UCSD-AML1 (cell line): ENCODE data around the gene MAN1B1.

Source experiments
- DNase-seq: peaks from one replicate; lab custom pipeline; 2025; ENCODE audit not compliant: unreplicated experiment; lab: John Stamatoyannopoulos, UW

The MAN1B1 gene

DNA sequence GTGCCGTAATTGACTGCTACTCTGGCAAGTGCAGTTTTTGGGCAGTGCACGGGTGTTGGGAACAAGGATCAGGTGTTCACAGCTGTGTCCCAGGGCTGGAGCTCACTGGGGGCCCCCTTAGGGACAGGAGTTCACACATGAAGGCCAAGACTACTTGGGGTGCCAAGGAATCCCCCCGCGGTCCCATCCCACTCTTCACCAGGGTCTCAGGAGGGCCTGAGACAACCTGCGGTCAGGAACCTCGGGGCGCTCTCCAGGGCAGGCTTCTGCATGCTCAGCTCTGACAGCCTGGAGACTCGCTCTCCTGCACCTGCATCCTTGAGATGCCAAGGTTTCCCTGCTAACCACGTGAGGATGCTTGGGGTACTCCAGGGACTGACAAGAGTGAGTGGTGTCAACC lies 2.3 kb upstream of the MAN1B1 start:
- no peak for DNase-seq

DNA sequence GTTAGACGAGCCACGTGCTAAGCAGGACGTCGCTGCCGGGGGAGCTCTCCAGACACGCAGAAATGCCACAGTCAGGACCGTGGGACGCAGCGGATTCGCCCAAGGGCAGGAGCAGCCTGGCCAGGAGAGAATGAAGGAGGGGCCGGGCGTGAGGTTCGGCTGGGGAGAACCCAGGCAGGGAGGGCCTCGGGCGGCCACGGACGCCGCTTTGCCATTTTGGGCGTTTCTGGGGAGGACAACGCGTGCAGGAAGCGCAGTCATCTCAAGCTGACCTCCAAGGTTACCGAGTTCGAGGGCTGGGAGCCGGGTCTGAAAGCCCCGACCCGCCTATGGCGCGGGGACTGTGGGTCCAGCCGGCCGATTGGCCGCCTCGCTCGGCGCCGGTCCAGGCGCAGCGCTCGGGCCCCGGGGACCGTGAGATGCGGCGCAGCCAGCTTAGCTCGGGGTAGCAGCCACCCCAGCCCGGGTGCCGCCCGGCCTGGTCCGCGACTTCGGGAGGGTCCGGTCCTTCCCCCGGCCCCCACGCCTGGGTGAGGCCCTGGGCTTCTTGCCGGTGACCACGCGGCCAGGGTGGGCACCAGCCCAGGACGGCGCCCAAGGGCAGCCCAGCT lies 760 bp upstream of the MAN1B1 start:
- DNase-seq = peak; percentile 54

DNA sequence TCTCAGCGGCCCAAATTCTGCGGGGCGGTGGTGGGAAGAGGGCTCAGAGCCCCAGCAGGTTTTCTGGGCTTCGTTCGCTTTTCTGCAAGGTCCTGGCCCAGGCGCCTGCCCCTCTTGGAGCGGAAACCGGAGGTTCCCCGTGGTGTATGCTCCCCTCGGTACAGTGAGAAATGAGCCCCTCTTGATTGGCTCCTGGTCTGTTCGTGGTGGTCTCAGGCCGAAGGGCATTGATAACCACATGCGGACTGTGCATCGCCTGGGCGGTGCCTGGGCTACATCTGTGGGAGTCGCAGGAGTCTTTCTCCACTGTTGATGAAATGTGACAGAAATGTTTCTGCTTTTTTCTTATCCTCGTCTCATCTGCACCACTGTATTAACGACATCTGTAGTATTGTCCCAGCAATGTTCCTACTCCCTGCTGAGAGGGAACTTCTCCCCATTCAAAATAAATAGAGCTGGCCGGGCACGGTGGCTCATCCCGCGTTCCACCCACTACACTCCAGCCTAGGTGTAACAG lies 682 bp downstream of the MAN1B1 start:
- peak; percentile 44 for DNase-seq

DNA sequence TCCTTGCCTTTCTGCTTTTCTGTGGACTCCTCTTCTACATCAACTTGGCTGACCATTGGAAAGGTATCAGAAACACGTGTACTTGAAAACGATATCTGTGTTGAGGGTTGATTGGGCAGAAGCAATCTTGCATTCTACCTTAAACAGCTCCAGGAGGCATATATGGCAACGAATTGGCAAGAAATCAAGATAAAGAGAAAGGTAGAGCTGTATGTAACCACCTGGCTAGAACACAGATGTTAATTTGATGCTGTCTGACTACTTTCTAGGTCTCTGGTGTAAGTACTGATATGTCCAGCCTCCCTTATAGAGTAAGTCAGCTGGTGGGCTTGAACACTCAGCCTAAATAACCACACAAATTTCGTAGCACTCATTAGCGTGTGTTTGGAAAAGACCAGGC lies 1.3 kb downstream of the MAN1B1 start:
- DNase-seq = no peak

DNA sequence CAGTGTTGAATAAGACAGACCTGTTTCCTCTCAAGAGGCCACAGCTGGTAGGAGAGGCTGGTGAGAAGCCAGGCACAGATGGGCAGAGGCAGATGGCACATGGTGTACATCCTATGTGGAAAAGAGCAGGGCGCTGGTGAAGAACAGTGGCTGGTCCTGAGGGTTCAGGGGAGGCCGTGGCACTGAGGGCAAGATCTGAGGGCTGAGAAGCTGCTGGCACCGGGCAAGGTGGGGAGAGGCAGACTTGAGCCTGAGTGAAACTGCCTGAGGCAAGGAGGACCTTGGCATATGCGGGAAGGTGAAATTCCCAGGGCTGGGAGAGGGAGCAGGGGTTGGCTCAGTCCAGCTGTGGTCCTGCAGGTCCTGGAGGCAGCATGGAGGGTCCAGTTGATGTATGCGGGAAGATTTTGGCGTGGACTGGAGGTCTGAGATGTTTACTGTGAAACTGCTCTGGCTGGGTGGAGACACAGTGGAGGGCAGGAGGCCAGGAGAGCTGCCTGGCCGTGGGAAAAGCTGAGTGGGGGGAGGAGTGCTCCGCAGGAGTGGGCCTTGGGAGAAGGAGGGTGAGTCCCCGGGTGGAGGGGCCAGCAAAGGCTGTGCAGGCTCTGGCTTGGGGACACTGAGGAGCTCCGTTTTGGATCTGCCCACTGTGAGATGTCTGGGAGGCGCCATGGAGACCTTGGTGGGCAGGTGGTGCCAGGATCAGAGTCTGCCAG lies 2.6 kb downstream of the MAN1B1 start:
- no peak for DNase-seq

DNA sequence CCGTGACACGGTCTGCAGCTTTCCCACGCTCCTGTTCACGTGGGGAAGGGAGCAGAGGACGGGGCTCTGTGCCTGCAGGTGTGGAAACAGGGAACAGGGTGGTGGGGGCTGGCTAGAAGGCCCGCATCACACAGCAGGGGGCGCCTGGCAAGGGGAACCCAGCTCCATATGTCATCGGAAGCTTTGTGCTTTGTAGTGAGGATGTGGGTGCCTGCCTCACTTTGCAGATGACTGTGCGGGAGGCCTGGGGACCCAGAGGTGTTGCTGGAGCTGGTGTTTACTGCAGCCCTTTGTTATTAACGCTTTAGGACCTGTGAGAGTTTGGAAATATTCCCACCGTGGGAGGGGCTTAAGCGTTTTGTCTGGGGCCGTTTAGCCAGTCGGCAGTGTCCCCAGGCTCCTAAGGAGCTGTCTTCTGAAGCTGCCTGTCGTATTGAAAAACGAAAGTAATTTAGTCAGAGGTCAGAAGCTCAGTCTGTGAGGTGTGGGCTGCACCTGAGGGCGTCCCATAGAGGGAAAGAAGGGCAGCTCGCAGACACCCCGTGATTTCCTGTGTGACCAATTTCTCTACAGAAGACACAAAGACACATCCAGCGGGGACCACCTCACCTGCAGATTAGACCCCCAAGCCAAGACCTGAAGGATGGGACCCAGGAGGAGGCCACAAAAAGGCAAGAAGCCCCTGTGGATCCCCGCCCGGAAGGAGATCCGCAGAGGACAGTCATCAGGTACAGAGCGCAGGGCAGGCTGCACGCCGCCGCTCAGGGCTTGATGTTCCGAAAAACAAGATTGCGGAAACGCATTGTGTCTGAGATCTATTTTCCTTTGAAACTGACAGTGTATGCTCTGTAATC lies 9.1 kb downstream of the MAN1B1 start:
- no peak for DNase-seq

DNA sequence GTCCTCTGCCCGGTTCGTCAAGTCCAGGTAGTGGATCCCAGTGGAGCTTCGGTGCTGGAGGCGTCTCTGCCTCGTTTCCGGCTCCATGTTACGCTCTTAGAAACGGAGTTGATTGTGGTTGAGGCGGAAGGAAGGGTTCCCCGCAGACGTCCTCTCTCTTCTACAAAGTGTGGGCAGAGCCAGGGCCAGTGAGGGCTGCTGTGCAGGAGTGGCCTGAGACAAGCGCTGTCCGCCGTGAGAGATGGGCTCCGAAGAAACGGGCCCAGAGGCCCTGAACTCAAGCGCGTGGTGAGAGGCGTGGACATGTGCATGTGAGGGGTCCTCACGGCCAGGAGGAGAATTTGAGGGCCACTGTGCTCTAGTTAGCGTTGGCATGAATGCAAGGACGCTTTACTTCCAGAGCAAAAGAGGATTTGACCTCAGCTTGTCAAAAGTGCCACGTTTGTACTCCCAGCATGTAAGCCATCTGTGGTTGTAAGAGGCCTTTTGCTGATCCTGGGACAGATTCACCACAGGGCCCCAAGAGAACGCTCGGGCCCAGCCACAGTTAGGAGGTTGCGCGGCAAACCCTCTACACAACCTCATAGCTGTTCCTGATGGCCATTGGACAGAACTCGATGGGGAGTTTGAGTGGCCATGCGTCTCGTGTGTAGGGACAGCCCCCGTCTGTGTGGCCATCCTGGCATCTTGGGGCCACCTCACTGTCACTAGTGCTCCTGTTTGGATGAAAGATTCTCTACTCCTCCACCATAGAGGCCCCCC lies 10.2 kb downstream of the MAN1B1 start:
- no peak for DNase-seq

DNA sequence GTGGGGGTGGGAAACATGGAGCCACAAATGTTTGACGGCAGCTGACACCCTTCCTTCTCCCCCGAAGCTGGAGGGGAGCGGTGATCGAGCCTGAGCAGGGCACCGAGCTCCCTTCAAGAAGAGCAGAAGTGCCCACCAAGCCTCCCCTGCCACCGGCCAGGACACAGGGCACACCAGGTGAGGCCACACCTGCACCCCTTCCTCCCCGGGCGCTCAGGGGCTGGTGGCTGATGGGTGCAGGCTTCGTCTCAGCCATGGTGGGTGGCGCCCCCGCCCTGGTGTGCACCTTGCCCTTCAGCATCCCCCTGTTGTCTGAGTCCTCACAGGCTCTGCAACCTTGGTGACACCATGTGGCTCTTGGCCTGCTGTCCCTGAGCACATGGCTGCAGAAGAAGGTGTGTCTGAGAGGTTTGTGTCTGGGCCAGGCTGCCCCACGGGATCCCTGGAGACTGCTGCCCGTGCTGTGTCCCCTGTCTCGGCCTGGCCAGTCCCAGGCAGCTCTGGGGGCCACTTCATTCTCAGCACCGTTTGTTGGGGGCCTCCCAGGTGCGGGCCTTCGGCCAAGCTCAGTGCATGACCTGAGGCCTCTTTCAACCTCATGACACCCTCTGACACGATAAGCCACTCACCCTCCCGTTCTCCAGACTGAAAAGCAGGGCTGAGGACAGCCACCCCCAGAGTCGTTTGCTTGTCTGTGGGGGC lies 11.1 kb downstream of the MAN1B1 start:
- DNase-seq = no peak

DNA sequence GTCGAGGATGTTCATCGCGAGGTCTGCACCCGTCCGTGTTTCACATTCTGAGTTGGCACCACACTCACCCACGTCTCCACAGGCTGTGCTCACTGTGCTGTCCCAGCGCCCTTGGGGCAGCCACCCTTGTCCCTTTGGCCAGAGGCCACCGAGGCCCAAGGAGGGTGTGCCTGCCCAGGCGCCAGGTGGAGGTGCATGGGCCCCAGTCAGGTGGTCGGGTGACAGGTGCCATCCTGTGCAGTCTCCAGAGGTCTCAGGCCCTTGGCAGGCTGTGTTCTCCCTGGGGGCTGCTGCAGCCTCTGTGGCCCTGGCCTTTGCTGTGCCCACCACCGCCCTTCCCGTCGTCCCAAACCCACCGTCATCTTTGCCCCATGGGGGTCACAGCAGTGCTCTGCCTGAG lies 12.4 kb downstream of the MAN1B1 start:
- DNase-seq = no peak

DNA sequence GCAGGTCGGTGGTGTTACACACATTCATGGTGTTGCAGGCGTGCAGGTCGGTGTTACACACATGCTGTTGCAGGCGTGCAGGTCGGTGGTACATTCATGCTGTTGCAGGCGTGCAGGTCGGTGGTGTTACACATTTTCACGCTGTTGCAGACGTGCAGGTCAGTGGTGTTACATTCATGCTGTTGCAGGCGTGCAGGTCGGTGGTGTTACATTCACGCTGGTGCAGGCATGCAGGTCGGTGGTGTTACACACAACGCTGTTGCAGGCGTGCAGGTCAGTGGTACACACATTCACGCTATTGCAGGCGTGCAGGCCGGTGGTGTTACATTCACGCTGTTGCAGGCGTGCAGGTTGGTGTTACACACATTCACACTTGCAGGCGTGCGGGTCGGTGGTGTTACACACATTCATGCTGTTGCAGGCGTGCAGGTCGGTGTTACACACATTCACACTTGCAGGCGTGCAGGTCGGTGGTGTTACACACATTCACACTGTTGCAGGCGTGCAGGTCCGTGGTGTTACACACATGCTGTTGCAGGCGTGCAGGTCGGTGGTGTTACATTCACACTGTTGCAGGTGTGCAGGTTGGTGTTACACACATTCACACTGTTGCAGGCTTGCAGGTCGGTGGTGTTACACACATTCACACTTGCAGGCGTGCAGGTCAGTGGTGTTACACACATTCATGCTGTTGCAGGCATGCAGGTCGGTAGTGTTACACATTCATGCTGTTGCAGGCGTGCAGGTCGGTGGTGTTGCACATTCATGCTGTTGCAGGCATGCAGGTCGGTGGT lies 16.6 kb downstream of the MAN1B1 start:
- no peak for DNase-seq

DNA sequence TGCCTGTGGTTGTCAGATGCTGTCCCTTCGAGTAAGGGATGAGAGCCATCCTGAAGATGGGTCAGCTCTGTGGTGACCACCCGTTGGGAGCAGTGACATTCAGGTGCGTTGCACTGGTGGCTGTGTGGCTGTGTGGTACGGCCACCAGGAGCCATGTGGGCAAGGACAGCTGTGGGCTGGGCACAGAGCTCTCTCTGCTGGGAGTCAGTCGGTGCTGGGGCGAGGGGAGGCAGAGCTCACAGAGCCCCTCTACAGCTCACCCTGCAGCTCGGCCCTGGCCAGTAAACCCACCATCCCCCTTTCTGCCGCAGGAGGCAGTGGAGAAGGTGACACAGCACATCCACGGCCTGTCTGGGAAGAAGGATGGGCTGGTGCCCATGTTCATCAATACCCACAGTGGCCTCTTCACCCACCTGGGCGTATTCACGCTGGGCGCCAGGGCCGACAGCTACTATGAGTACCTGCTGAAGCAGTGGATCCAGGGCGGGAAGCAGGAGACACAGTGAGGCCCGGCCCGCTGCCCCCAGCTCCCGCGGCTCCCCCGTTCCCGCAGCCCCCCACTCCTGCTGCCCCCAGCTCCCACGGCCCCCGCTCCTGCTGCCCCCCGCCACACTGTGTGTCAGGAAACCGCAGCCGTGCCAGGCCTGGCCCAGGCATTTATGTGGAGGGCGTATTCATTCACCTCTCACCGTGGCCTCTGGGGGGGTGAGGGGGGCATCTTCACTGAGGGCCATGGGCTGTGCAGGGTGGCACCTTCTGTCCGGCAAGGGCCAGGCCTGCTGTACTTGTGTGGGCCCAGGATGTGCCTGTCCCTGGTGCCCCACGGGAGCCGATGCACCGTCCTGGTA lies 19.3 kb downstream of the MAN1B1 start:
- DNase-seq = no peak

DNA sequence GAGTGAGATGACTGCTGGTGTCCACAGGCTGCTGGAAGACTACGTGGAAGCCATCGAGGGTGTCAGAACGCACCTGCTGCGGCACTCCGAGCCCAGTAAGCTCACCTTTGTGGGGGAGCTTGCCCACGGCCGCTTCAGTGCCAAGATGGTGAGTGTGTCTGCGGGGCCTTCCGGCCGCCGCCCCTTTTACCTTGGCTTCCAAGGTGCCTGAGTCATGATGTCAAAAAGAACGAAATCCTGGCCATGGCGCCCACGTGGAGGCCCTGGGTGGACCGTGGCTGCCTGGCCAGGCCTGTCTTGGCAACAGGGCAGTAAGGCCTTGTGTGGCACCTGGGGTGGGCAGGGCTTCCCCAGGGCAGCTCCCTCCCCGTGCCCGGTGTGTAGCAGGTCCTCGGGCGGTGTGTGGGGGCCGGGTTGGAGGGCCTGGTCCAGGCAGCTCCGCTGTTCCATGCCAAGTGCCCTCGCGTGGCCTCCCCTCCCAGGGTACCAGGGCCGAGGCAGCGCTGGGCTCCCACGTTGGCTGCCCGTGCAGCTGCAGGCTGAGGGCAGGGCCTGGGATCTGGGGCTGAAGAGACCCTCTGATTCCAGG lies 20.0 kb downstream of the MAN1B1 start:
- no peak for DNase-seq

DNA sequence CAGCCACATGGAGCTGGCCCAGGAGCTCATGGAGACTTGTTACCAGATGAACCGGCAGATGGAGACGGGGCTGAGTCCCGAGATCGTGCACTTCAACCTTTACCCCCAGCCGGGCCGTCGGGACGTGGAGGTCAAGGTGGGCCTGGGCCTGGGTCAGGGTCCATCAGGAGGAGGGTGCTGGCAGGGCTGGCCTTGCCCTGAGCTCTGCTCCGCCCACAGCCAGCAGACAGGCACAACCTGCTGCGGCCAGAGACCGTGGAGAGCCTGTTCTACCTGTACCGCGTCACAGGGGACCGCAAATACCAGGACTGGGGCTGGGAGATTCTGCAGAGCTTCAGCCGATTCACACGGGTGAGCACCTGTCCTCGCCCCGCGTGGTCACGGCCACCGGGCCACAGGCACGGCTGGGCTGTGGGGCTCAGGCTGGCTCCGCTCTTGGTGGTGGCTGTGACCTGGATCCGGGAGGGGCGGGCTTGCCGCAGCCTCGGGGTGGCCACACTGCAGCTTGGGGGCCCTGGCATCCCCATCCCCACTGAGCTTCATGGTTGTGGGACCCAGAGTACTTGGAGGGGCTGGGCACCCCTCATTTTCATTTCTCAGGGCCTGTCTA lies 20.6 kb downstream of the MAN1B1 start:
- no peak for DNase-seq

DNA sequence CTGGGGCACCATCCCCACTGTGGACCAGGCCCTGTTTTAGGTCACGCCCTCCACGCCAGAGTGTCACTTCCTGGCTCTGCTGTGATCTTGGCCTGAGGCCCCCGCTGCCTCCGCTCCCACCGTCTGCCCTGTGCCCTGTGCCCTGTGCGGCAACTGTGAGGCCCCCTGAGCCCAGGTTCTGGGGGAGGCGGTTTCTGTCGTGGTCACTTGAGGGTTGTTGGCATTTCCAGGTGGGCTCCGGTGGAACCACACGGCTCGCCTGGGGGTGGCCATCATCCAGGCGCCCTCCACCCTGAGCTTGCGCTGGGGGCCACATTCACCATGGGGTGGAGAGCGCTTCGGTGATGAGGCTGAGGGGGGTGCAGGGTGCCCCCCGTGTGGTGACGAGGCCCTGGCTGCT lies 21.2 kb downstream of the MAN1B1 start:
- DNase-seq = no peak

DNA sequence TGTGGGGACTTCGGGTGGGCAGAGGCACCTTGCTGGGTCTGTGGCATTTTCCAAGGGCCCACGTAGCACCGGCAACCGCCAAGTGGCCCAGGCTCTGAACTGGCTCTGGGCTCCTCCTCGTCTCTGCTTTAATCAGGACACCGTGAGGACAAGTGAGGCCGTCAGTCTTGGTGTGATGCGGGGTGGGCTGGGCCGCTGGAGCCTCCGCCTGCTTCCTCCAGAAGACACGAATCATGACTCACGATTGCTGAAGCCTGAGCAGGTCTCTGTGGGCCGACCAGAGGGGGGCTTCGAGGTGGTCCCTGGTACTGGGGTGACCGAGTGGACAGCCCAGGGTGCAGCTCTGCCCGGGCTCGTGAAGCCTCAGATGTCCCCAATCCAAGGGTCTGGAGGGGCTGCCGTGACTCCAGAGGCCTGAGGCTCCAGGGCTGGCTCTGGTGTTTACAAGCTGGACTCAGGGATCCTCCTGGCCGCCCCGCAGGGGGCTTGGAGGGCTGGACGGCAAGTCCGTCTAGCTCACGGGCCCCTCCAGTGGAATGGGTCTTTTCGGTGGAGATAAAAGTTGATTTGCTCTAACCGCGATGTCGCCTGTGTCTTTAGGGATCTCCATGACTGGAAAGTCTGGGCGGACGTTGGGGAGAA lies 21.9 kb downstream of the MAN1B1 start:
- no peak for DNase-seq

DNA sequence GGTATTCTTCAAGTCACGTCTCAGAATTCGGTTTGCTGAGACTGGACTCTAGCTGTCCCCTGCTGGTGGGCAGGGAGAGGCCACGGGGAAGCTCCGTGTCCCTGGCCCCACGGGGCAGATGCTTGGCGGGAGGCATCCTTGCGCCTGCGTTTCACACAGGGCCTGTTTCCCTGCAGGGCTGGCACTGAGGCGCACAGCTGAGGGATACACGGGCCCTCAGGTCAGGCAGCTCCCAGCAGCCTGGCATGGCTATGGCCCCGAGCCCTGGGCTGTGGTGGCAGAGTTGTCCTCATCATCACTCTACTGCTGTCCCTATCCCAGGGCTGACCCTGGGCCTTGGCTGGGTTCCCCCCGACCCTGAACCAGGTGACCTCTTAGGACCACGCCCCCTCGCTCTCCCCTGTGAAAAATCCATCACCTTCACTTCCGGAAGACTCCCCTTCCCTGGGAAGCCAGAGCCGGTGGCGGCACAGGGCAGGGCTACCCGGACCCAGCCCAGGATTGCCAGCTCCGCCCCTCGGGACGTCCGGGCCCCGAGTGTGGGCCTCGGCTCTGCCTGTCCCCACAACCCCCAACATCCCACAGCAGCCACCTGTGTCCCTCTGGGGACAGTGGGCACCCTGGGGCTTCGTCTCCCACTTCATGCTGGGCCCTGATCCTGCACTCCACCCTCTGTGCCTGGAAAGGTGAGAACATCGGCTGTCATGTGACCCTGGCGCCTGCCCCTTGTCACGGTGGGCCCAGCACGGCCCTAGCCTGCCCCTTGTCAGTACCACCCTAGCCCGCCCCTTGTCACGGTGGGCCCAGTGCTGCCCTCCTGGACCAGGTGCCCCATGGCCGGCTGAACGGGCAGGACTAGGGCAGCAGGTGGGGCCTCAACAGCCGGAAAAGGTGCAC lies 22.7 kb downstream of the MAN1B1 start:
- no peak for DNase-seq
